SIG-M5 treated with dmso at 0.1 percent for 504 hours (cell line): Measurements from ENCODE around the gene NPB.

Experiments
- DNase-seq: peaks from one replicate; lab custom pipeline; 2025; ENCODE audit not compliant: unreplicated experiment; lab: John Stamatoyannopoulos, UW

The NPB gene

DNA sequence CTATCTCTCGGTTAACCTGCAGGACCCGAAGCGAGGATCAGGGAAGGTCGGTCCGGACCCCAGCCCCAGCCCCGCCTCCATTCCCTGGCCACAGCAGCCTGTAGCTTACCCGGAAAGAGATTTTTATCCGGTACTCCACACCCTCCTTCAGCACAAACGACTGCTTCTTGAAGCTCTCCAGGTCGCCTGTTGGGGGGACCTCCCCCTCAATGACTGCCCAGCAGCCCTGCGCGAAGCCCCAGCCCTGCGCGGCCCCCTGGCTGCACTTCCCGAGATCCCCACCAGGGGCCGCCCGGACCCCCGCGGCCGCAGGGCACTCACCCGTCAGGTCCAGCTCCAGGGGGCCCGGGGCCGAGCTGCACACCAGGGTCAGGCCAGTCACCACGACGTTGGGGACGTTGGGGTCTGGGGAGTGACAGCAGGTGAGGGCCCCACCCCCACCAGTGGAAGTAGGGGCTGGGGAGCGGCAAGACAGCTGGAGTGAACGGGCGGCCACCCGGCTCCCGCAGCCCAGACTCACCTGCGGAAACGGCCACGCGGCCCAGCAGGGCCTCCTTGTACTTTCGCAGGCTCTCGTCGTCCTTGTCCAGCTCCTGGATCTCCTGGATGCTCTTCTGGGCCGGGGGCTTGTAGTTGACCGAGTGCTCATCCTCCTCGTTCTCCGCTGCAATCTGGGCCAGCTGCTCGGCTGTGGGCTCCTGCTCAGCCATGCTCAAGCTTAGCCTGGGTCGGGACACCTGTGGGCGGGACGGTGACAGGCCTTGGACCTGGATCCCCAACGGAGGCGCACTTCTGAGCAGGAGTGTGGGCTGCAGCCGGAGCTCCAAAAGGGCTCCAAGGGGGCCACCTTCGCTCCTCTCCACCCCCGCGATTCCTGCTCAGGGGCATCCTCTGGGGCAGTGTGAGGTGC lies 32.6 kb upstream of the NPB start:
- no peak for DNase-seq

DNA sequence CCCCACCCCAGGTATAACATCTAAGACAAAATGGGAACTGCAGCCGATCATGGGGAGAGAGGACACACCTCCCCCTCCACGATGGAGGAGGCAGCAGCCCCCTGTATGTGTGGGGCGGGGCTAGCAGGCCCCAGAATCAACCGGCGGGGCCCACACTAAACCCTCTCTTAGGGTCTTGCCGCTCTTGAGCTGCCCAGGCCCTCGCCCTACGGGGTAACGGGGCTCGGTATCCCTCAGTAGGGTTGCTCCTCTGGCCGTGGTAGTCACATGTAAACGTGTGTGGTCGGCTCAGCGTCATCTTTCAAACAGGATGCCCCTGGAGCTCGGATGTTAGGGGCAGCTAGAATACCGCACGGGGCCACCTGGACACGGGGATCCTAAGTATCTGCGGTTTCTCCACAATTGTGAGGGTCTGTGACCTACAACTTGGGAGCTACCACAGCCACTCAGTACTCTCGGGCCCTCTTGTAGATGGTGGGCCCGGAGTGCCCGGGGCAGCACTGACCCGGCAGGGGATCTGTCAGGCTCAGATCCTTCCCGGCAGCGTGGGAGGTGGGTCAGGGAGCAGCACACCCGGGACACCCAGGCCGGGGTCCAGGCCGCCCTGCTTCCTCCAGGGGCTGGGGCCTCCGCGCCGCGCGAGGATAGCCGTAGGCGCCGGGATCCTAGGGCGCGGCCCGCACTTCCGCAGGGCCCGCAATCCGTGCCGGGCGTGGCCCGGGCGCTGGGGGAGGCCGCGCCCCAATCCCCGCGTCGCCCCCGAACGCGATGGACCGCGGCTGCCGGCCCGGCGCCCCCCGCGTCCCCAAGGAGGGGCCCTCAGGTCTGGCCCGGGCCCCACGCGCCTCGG lies 31.7 kb upstream of the NPB start:
- DNase-seq = peak; percentile 51

DNA sequence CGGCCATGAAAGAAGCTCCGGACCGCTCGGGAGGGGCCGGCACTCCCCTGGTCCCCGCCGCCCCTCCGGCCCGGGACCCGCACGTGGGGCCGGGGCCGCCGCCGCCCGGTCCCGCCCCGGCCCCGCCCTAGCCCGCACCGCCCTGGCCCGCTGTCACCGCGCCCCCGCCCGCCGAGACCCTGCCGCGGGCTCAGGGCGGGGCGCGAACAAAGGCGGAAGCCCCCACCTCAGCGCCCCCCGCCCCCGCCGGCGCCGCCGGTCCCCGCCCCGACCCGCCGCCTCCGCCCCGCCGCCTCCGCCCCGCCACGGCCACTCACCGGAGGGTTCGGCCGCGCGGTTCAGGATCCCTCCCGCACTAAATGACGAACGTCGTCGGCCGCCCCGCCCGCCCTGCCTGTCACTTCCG lies 31.1 kb upstream of the NPB start, which contains the start of gene ARHGDIA:
ARHGDIA (minus strand) TSS at position 357 of the 406 bp plus-strand sequence. CDS start 1,407 bp downstream, outside the sequence.
- DNase-seq = no peak

DNA sequence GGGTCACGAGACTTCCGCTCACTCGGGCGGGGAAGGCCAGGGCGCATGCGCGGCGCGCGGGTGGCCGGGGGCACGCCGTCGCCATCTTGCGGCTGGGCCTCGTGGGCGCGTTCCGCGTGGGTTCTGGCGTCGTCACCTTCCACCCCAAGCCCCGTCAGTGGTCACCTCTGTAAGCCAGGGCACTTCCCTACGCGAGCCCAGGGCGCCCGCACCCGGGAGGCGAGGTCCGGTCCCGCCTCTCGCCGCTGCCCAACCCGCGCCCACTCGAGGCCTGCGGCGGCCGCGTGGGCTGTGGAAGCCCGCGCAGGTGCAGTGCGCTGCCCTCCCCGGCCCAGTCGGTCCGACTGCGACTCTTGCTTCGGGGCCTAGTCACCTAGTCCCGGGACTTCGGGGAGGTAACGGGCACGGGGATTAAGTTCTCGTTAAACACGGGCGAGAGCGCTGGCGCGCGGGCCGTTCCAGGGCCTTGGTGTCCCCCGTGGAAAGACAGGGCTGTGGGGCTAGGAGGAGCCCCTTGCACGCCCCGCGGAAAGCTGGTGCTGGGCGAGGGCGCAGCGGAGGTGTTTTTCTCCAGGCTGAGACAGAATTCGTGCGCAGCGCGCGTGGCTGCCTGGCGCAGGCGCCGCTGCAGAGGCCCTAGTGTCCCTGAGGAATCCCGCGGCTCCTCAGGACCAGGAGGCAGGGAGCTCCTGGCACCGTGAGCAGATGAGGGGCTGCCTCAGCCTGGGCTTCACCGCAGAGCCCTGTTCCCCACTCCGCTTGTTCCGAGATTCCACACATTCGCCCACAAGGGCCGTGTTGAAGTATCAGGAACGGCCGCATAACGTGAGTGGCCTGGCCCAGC lies 30.4 kb upstream of the NPB start:
- DNase-seq = peak; percentile 88

DNA sequence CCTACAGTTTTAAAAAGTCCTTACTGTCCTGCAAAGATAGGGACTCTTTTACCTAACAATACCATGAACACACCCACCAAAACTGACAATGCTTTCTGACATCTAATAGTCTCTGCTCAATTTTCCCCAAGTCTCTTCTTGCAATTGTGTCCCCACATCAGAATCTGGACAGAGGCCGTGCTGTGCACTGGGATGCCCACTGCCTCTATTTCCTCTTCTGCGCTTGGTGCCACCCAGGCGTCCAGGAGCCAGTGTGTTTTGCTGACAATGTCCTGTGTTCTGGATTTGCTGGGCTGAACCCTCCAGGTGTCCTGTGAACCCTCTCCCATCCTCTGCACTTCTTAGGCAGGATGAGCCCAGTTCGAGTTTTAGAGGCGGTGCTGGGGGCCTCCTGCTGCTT lies 24.5 kb upstream of the NPB start:
- DNase-seq = no peak

DNA sequence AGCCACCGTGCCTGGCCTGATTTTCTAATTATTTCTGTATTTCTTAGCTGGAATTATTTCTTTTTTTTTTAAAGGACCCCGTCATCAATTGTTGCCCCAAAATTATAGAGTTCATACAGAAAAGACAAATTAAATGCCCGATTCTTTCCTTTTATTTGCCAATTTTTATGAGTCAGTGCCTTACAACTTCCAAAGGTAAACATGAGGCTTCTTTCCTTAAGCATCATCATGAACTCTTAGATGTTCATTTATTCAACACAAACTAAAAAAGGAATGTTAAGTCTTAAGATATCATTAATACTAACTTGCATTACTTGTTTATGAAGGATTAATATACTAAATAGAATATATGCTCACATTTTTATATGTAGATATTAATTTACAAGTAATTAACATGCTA lies 23.7 kb upstream of the NPB start:
- DNase-seq = no peak

DNA sequence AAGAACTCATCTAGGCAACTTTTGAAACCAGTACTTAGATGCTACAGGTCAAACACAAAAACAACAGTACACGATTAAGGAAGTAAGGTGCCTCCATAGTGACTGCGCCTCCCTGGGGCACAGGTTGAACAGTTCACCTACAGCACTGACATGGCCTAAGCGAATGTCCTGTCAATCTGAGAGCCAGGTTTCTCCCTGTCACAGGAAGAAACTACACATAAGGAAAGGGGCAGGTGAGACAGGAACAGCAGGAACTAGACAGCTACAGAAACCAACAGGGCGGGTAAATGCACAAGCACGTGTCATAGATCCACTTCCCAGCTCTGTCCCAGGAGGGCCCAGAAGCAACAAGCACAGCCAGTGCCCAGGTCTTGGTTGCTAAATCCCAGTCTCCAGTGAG lies 22.9 kb upstream of the NPB start:
- no peak for DNase-seq

DNA sequence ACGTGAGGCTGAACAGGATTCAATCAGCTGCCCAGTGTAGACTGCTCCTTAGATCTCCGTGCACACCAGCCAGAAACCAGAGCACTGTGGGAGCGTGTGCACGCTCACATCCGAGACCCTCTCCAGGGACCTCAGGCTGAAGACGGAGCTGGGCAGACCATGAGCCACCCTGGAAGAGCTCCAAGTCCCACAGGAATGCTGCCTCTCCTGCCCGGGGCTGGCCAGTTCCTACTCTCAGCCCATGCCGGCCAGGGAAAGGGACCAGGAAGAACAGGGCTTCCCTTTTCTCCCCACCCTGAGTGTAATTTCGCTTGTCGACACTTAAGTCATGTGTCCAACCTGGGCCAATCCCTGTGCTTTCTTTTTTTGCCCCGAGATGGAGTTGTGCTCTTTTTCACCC lies 17.5 kb upstream of the NPB start:
- no peak for DNase-seq

DNA sequence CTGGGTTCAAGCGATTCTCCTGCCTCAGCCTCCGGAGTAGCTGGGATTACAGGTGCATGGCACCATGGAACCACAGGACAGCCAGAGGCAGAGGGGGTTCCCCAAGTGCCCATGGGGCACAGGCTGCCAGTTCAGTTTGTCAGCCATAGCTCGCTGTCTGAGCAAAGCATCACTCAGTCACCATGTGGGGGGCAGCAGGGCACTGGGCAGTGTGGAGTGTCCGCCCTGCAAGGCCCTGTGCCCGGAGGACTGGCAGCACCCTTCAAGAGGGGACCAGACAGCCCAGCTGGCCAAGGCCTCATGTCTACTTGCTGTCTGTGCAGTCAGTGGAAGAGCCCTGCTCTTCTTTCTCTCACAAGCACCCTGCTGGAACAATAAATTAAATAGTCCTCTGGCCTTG lies 17.1 kb upstream of the NPB start:
- no peak for DNase-seq

DNA sequence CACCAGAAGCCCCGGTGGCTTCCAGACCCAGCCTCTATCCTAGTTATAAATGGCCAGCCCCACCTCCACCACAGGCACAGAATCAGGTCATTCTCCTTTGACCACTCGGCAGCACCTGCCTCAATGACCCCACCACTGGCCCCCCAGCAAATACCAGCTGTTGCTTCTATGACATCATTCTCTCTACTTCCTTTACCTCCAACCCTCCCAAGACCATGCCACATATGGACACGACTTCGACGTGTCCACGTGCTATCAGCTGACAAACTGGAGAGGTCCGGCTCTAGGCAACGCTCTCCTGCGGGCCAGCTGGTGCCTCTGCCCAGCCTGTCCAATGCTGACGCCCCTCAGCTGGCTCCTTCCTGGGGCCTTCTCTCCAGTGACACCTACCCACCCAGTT lies 16.6 kb upstream of the NPB start:
- DNase-seq = no peak

DNA sequence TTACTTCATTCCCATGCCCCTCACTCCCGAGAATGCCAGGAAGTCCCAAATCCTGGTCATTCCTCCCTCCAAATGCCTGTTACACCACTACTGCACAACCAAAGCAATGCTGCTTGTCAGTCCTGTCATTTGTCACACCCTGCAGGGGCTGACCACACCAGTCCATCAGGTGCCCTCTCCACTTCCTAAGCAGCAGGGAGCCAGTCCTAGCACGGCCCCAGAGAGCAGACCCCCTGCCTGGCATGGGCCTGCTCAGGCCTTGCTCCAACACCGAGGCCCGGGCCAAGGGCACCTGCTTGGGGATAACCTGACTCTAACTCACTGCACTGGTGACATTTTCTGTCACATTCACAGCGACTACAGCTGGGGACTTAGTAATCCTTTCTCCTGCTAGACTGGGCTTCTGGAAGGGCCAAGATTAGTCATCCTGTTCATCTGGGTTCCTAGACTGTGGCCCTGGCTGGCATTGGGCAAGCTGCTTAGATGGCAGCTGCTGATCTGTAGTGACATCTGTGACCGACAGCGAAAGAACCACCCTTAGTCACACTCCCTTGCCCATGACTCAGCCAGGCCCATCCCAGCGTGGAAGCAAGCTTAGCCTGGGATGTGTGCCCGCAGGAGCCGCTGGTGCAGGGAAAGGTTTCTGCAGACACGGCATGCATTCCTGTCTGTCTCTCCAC lies 16.0 kb upstream of the NPB start:
- DNase-seq = peak; percentile 51

DNA sequence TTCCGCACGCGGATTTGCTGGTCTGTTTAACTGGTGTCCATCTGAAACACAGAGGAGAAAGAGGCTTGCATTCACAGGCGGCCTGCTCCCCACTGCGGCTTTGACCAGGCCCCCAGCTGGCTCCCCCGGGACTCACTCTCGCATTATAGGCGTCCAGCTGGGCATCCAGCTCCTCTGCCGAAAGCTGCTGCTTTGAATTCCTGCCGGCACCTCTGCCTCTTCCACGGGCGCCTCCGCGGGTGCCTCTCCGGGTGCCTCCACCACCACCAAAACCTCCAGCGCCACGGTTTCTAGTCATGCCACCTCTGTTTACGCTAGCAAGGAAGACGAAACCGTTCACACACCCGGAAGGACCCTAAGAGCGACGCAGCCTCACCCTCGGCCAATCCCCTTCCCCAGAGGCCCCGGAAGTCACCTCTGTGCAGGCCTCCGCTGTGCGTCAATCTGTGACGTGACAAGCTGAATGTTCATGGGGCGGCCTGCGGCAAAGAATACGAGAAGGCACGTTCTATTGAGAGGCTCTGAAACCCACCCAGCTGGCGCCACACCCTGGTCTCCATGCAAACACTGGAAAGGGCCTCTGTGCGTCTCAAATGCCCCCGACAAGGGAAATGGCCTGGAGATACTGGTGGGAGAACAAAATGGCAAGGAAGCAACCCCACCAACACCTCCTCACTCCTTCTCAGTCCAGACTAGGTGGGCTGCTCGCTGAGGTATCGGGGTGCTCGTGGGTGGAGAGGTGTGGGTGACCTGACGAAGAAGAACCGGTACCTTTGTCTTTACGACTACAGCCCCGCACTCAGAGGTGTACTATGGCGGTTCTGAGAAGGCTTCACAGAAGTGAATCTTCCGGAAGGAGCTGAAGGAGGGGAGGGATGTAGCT lies 13.7 kb upstream of the NPB start:
- no peak for DNase-seq

DNA sequence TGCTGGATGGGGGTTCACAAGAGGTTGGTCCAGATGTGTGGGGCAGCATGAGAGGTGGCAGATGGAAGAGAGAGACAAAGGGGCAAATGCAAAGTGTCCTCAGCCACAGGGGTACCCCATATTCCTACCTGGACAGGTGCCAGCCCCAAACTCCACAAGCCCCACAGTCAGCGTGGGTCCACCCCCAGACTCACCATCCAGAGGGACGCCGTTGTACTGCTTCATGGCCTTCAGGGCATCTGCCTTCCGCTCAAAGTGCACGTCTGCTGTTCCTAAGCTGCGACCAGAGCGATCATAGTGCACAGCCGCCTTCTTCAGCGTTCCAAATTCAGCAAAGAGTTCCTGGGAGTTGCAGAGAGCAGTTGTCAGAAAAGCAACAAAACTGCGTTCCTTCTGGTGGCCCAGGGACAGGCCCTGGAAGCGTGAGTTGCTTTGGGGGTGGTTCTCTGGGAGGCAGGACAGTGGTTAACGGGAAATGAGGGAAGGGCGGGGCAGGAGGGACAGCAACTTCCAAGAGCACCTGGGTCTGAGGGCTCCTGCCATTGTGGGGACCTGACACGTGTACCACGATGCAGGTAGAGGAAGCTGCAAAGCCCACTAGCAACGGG lies 12.9 kb upstream of the NPB start:
- DNase-seq = no peak

DNA sequence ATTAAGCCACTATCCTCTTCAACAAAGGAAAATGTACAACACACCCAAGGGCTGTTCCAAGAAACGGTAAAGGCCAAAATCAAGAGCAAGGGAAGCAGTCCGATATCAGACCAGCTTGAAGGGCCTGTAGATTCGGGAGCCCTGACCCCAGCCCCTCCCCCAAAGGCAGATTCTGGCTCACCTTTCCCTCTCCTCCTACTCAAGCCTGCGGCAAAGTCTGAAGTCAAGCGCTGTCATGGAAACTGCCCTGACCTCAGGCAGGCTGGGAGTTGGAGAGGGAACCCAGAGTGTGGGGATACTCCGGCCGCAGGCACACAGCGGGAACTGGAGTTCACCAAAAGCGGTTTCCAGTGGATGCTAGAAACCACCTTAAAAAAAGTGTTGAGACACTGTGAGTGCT lies 12.4 kb upstream of the NPB start:
- no peak for DNase-seq

DNA sequence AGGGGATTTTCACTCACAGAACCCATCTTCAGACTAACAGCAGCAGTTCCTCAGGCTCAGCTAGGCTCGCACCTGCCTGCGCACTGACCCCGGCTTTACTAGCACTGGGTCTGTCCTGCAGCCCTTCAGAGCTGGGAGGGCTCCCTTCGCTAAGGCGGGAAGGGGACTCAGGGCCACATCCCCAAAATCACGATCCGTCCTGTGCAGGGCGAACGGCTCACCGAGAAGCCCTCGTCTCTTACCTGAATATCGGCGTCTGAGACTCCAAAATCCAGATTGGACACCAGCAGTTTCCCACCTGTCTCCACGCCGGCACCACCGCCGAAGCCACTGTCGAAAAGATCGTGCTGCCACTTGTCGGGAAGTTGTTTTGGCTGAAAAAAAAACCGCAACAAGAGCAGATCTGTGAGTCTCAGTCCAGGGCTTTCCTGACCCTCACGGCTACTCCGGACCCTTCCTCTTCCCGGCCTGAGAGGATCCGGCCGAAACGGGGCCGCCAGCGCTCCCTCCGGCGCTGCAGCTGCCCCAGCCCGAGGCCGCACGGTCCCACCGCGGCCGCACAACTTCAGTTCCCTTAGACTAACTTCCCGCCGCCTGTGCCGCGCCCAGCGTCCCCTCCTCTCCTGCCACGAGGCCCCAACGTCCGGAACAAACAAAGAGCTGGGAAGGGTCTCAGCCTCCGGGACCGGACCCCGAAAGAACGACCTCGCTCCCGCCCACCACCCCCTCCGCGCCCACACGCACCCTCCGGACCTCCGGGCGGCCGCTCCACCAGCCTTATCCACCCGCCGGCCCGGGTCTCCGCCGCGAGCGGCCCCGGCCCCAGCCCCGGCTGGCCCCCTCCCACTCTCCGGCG lies 11.4 kb upstream of the NPB start:
- no peak for DNase-seq

DNA sequence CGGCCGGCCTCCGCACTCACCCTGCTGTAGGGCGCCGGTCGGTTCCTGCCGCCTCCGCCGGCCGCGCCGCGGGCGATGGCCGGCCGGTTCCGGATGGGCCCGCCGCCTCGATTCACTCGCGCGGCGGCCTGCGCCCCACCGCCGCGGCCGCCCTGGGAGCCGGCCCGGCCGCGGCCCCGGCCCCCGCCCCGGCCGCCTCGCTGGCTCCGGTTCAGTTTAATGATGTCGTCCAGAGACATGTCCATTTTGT lies 10.8 kb upstream of the NPB start:
- DNase-seq = no peak

DNA sequence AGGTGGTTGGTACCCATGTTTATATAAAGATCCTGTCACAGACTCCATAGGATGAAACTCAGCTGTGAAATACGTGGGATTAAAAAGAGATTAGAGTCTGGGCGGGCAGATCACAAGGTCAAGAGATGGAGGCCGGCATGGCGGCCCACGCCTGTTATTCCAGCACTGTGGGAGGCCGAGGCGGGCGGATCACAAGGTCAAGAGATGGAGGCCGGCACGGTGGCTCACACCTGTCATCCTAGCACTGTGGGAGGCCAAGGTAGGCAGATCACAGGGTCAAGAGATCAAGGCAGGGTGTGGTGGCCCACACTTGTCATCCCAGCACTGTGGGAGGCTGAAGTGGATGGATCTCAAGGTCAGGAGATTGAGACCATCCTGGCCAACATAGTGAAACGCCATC lies 6.6 kb upstream of the NPB start:
- DNase-seq = no peak

DNA sequence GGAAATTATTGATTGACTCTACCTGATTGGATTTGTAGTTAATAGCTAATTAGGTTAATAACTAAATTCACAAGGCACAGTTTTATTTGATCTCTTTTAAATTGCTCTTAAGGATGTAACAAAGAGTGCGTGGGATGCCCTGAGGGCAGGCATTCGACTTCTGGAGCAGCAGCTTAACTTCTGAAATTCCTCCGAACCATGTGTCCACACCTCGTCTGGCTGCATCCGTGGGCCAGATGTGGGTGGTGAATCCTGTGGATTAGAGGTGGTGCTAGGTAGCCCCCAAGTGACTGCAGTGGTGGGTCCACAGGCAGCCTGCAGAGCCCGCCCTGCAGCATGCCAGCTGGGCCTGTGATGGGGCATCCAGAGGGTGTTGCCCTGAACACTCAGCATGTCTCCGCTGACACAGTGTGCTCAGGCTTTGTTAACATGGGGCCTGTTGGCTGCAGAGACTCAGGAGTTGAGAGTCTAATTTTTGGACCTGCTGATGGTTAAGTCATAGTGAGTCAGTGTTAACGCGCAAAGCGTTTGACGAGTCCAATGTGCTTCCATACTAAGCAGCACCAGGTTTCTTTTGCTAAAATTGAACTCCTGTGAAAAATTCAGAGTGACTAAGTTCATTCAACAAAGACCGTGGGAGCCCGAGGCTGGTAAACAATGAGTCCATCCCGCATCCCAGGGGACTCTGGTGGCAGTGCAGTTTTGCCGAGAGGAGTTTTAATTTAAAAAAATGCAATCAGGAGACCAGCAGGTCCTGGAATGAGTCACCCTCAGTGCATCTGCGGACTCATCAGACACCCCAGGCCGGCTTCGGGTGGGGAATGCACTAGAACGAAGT lies 3.8 kb upstream of the NPB start:
- DNase-seq = no peak
